NCI-H1436 treated with DMSO at 0.1 percent for 48 hours (cell line): ENCODE measurements around the gene ZNF512B.
"Not testable (repeated sequence)": the region's sequence is repeated elsewhere in the genome, so short reads cannot be mapped to it uniquely, and the experiment has no call there.

Experiments
- DNase-seq: peaks from one replicate; lab custom pipeline; 2025; lab: John Stamatoyannopoulos, UW

Gene ZNF512B, protein sequence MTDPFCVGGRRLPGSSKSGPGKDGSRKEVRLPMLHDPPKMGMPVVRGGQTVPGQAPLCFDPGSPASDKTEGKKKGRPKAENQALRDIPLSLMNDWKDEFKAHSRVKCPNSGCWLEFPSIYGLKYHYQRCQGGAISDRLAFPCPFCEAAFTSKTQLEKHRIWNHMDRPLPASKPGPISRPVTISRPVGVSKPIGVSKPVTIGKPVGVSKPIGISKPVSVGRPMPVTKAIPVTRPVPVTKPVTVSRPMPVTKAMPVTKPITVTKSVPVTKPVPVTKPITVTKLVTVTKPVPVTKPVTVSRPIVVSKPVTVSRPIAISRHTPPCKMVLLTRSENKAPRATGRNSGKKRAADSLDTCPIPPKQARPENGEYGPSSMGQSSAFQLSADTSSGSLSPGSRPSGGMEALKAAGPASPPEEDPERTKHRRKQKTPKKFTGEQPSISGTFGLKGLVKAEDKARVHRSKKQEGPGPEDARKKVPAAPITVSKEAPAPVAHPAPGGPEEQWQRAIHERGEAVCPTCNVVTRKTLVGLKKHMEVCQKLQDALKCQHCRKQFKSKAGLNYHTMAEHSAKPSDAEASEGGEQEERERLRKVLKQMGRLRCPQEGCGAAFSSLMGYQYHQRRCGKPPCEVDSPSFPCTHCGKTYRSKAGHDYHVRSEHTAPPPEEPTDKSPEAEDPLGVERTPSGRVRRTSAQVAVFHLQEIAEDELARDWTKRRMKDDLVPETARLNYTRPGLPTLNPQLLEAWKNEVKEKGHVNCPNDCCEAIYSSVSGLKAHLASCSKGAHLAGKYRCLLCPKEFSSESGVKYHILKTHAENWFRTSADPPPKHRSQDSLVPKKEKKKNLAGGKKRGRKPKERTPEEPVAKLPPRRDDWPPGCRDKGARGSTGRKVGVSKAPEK

GRCh38 chr20:63969838-63970713 lies at the start of gene ZNF512B:
Gene ZNF512B (minus strand): TSS chr20:63969930. CDS start chr20:63967950, 1,980 bp downstream.
- no peak for DNase-seq

DNA sequence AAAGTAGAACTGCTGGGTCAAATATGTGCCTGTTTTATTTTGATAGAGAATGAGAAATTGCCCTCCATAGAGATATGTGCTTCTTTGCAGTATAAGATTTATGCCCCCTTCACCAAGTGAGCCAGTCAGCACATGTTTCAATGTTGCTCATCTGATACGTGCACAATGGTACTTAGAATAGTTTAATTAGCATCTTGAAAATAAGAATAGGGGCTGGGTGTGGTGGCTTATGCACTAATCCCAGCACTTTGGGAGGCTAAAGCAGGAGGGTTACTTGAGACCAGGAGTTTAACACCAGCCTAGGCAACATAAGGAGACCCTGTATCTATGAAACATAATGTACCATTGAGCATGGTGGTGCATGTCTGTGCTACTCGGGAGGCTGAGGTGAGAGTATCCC lies 45.9 kb upstream of the ZNF512B start:
- no peak for DNase-seq

- DNase-seq = not testable (repeated sequence)
These were observed 42.8 kb upstream of the ZNF512B start for GRCh38 chr20:64012385-64013154.

DNA sequence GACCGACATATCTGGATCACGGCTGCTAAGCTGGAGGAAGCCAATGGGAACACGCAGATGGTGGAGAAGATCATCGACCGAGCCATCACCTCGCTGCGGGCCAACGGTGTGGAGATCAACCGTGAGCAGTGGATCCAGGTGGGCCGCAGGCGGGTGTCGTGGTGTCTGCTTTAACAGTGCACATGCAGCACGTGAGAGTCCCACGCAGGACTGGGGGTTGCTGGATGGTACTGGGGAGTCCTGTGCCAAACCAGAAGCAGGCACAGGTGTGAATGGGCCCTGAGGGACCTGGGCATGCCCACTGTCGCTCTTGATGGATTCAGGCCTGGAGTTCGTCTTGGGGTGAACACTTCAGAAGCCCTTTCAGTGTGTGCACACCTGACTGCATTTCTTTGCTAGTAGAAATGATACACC lies 41.6 kb upstream of the ZNF512B start:
- no peak for DNase-seq

- DNase-seq = no peak
These were observed 41.0 kb upstream of the ZNF512B start for GRCh38 chr20:64010711-64011237.

GRCh38 chr20:64009811-64010387 lies 40.2 kb upstream of the ZNF512B start:
- DNase-seq = no peak

DNA sequence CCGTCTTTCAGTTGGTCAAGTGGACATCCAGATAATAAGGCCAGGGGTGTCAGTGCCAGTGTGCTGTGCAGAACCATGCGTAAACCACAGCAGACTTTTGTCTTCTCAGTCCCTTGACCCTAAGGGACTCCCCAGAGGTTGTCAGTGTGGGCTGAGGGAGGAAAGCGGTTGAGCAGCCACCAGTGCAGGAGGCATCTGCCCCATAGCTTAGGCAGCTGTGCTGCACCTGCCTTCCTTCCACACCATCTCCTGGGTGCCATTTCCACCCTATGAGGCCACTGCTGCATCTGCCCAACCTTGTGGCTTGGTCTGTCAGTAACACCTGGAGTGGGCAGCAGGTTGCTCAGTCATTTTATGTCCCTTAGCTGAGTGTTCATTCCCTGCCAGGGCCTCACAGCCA lies 37.2 kb upstream of the ZNF512B start:
- DNase-seq = no peak

GRCh38 chr20:64006490-64006889 lies 36.8 kb upstream of the ZNF512B start:
- no peak for DNase-seq

DNA sequence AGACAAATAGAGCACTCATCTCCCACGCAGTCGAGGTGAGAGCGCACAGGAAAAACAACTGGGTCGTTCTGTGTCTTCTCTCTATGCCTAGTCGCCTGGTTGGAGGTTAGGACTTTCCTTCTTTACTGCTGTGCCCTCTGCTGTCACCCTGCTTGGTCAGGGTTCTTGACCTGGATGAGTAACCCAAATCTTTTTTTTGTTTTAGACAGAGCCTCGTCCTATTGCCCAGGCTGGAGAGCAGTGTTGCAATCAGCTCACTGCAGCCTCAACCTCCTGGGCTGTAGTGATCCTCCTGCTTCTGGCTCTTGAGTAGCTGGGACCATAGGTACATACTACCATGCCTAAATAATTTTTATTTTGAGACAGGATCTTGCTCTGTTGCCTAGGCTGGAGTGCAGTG lies 35.7 kb upstream of the ZNF512B start:
- DNase-seq = no peak

- no peak for DNase-seq
These were observed 34.4 kb upstream of the ZNF512B start for GRCh38 chr20:64003960-64004725.

DNA sequence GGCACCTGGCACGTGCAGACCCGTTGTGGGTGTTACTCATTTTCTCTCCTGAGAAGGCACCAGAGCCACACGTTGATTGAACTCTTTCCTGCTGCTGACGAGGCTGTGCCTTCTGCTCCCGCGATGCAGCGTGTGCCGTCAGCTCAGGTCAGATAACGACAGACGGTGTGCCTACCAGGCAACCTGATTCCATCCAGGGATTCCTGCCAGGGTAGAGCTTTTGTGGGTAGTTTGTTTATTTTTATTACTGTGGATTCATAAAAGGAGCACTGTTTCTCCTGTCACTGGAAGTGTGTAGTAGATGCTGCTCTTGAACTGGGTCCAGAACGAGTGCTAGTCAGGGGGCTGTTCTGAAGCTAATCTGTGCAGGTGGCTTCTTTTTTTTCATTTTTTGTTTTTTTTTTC lies 31.9 kb upstream of the ZNF512B start:
- no peak for DNase-seq

- DNase-seq = no peak
These were observed 31.2 kb upstream of the ZNF512B start for GRCh38 chr20:64000906-64001305.

DNA sequence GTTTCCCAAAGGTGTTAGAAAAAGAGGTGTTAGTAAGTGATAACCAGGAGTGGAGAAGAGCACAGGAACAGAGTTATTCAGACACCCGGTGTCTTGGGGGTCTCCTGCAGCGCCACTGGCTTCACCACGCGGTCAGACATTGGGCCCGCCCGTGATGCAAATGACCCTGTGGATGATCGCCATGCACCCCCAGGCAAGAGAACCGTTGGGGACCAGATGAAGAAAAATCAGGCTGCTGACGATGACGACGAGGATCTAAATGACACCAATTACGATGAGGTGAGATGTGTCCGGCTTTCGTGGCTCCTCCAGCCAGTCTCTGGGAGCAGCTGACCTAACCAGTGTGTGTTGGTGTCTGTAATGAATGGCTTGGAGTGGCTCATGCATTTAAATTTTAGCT lies 13.2 kb upstream of the ZNF512B start:
- DNase-seq = no peak

DNA sequence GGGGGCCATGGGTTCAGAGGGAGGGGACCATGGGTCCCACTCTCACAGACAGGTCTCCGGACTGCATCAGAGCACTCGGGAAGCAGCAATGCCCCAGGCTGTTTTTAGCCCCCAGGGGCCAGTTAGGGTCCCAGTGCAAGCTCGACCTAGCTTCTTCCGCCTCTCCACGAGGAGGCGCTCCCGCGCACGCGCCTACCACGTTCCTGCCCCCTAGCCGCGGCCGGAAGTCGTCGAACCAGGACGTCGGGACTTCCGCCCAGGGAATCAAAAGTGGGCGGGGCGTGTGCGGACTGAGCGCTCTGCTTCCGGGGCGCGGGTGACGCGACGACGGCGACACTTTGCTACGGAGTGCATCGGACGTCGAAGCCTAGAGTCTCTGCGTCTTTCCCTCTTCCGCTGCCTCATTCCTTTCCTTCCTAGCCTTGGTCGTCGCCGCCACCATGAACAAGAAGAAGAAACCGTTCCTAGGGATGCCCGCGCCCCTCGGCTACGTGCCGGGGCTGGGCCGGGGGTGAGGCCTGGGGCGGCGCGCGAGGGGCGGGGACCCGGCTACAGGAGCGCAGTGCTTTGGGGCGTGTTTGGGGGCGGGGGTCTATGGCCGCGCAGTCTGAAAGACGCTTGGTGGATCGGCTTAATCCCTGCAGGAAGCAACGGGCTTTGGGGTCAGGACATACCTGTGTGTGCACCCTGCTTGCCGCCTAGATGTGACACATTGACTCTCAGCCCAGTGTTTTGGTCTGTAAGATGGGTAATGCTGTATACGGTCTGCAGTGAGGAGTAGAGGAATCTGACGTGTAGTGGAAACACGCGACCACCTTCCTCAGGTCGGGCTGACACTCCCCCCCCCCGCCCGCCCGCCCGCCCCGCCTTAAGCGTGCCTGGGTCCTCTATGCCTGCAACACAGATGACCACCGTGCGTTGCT lies 11.3 kb upstream of the ZNF512B start, which contains the start of gene PRPF6:
TSS of gene PRPF6 (plus strand) at position 327 of the 923 bp plus-strand sequence. CDS start at position 441, 114 bp downstream.
- peak; percentile 68 for DNase-seq

- DNase-seq = no peak
These were observed 10.6 kb upstream of the ZNF512B start for GRCh38 chr20:63980317-63980805.

- DNase-seq = no peak
These were observed 10.0 kb upstream of the ZNF512B start, which contains the start of gene SAMD10 for GRCh38 chr20:63979557-63980316. Gene SAMD10 (minus strand): TSS chr20:63979642. CDS start chr20:63979467, 175 bp downstream.

GRCh38 chr20:63979229-63979556 lies 9.5 kb upstream of the ZNF512B start:
- no peak for DNase-seq
